DND-41 (cell line): Measurements from ENCODE around the gene IBTK.

Source experiments
- ATAC-seq: fragments of 200-7000 bp; cut with Tn5 transposase; 3 replicates; pipeline ENCODE4 v1.9.1; 2021; ENCODE audit warnings: low read depth; ENCODE audit not compliant: insufficient read depth
- DNase-seq: peaks from one replicate; pipeline ENCODE4 v3.0.0-alpha.2; 2020
- H2AFZ ChIP-seq: 2 replicates; pipeline ENCODE4 v1.6.0; 2012; ENCODE audit warnings: low read depth, low read length
- H3K27ac ChIP-seq: 2 replicates; pipeline ENCODE4 v1.5.1; 2012; ENCODE audit warnings: low read length, inconsistent platforms
- H3K27me3 ChIP-seq: fragments of 200-600 bp; sonication (generic); 2 replicates; pipeline ENCODE4 v1.6.0; 2012; ENCODE audit warnings: low read length, mild to moderate bottlenecking, inconsistent platforms; ENCODE audit not compliant: insufficient read depth, poor library complexity
- H3K36me3 ChIP-seq: 2 replicates; pipeline ENCODE4 v1.5.1; 2012; ENCODE audit warnings: low read length, inconsistent platforms; ENCODE audit not compliant: insufficient read depth
- H3K4me1 ChIP-seq: 2 replicates; pipeline ENCODE4 v1.5.1; 2012; ENCODE audit warnings: mild to moderate bottlenecking, low read length; ENCODE audit not compliant: insufficient read depth
- H3K4me2 ChIP-seq: 2 replicates; pipeline ENCODE4 v1.6.0; 2012; ENCODE audit warnings: mild to moderate bottlenecking, moderate library complexity, low read length, inconsistent platforms; ENCODE audit not compliant: insufficient read depth
- H3K4me3 ChIP-seq, 2 experiments: fragments of 200-600 bp in 1 of 2; shearing (Covaris generic) in 1 of 2; 2 replicates each; pipeline ENCODE4 v1.5.1; 2012 to 2016; ENCODE audit warnings: inconsistent platforms in 2 of 2, low read length in 2 of 2, mild to moderate bottlenecking in 2 of 2, low read depth in 1 of 2, moderate library complexity in 1 of 2
- H3K79me2 ChIP-seq: 2 replicates; pipeline ENCODE4 v1.6.0; 2012; ENCODE audit warnings: low read length, inconsistent platforms; ENCODE audit not compliant: insufficient read depth
- H3K9ac ChIP-seq: 2 replicates; pipeline ENCODE4 v1.6.0; 2012; ENCODE audit warnings: low read depth, mild to moderate bottlenecking, inconsistent platforms, low read length, moderate library complexity
- H3K9me3 ChIP-seq: 2 replicates; pipeline ENCODE4 v1.5.1; 2012; ENCODE audit warnings: low read length, moderate library complexity, mild to moderate bottlenecking, inconsistent platforms; ENCODE audit not compliant: insufficient read depth, severe bottlenecking
- H4K20me1 ChIP-seq: 2 replicates; pipeline ENCODE4 v1.6.0; 2012; ENCODE audit warnings: low read length; ENCODE audit not compliant: insufficient read depth
- EZH2 ChIP-seq: IDR thresholded peaks from 3 replicates; pipeline ENCODE4 v1.6.1; 2012; ENCODE audit warnings: borderline replicate concordance, low read depth, mild to moderate bottlenecking, moderate library complexity, low read length, inconsistent platforms; ENCODE audit not compliant: severe bottlenecking
- TF ChIP-seq, protein P1 (sequence below): IDR thresholded peaks from 2 replicates; pipeline ENCODE4 v1.5.1; 2012; ENCODE audit warnings: borderline replicate concordance, low read length, moderate library complexity, mild to moderate bottlenecking; ENCODE audit not compliant: poor library complexity, severe bottlenecking; ENCODE audit errors: extremely low read depth

IBTK gene

GRCh38 chr6:82145926-82146452, 101.6 kb downstream of the IBTK start:
- Histone ChIP-seq H3K9ac (no peak overlapping the region), H3K4me1 (no peaks in the 10 kb centered on the region), H2AFZ (no peak overlapping the region), H3K9me3 (no peaks in the 10 kb centered on the region), H3K79me2 (no peaks in the 10 kb centered on the region), H3K36me3 (no peaks in the 10 kb centered on the region), H3K4me3 (no peak overlapping the region), H4K20me1 (no peaks in the 10 kb centered on the region), H3K4me2 (no peak overlapping the region), H3K27ac (no peak overlapping the region), H3K27me3 (no peaks in the 10 kb centered on the region)
- no peak for TF ChIP-seq EZH2
- TF ChIP-seq, protein P1, sequence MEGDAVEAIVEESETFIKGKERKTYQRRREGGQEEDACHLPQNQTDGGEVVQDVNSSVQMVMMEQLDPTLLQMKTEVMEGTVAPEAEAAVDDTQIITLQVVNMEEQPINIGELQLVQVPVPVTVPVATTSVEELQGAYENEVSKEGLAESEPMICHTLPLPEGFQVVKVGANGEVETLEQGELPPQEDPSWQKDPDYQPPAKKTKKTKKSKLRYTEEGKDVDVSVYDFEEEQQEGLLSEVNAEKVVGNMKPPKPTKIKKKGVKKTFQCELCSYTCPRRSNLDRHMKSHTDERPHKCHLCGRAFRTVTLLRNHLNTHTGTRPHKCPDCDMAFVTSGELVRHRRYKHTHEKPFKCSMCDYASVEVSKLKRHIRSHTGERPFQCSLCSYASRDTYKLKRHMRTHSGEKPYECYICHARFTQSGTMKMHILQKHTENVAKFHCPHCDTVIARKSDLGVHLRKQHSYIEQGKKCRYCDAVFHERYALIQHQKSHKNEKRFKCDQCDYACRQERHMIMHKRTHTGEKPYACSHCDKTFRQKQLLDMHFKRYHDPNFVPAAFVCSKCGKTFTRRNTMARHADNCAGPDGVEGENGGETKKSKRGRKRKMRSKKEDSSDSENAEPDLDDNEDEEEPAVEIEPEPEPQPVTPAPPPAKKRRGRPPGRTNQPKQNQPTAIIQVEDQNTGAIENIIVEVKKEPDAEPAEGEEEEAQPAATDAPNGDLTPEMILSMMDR = no peak
- DNase-seq = no peak
- no peak for ATAC-seq

- Histone ChIP-seq H4K20me1 (no peaks in the 10 kb centered on the region), H3K27ac (no peak overlapping the region), H3K79me2 (no peaks in the 10 kb centered on the region), H3K9me3 (no peaks in the 10 kb centered on the region), H3K36me3 (no peaks in the 10 kb centered on the region), H3K27me3 (no peaks in the 10 kb centered on the region), H3K4me2 (no peak overlapping the region), H3K4me3 (no peak overlapping the region), H3K4me1 (no peaks in the 10 kb centered on the region), H2AFZ (no peak overlapping the region), H3K9ac (no peak overlapping the region)
- TF ChIP-seq, protein P1 = no peak
- TF ChIP-seq EZH2 = no peak
- ATAC-seq (no peak), DNase-seq (no peak)
Observed at GRCh38 chr6:82144852-82145340, 102.6 kb downstream of the IBTK start.

GRCh38 chr6:82144007-82144851, 103.3 kb downstream of the IBTK start:
- Histone ChIP-seq H3K79me2 (no peaks in the 10 kb centered on the region), H4K20me1 (no peaks in the 10 kb centered on the region), H3K27me3 (no peaks in the 10 kb centered on the region), H3K4me2 (no peak overlapping the region), H3K27ac (no peak overlapping the region), H3K4me3 (no peak overlapping the region), H3K9ac (no peak overlapping the region), H3K4me1 (no peaks in the 10 kb centered on the region), H2AFZ (no peak overlapping the region), H3K36me3 (no peaks in the 10 kb centered on the region), H3K9me3 (no peaks in the 10 kb centered on the region)
- ATAC-seq (no peak), DNase-seq (no peak)
- TF ChIP-seq, protein P1 = no peak
- no peak for TF ChIP-seq EZH2
